A204.1 (cell line): Measurements from ENCODE around the gene ASCC3.
"Not testable (repeated sequence)": the region's sequence is repeated elsewhere in the genome, so short reads cannot be mapped to it uniquely, and the experiment has no call there.

Experiments
- FAIRE-seq: peaks from 2 replicates; lab custom pipeline; 2012; peaks lifted over from hg19 to GRCh38; lab: Jason Lieb, UNC

The ASCC3 gene

DNA sequence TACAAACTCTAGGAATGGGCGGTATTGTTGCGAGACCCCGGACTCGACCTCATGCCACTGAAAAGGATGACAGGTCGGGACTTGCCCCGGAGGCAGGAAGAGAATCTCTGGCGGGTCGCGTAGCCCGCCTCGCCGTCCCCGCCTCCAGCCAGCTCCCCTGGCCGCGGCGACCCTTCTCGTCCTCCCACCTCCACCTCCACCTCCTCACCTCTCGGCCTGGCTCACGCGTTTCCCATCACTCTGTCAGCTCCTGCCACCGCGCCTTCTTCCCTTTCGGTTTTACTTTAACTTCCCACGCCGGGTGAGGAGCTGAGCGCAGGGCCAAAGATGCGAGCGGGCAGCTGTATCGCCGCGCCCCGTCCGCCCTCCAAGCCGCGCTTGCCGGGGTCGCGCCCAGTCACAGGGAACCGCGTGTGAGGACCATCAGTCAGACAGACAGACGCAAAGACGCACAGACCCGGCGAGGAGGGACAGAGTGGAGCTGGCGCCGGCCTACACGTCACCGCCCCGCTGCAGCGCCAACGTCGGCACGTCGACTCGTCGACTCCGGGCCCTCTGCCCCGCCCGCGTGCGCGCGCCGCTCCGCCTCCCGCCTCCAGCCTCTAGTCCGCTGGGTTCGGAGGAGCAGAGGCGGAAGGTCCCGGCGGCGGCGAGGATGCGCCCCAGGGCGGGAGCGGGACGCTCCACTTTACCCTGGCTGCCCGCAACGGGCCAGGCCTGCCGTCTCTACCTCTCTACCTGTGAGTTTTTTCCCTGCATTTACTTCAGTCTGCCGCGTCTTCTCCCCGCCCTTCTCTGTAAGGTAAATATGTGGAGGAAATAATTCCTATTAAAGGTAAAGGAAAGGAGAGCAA is at the start of gene ASCC3:
Gene ASCC3, minus strand, starts transcription at position 477 of the 854 bp plus-strand sequence. CDS start 13,332 bp downstream, outside the sequence.
- FAIRE-seq, result no peak

GRCh38 chr6:100925749-100926148 is 44.6 kb upstream of the ASCC3 start:
- no peak for FAIRE-seq

DNA sequence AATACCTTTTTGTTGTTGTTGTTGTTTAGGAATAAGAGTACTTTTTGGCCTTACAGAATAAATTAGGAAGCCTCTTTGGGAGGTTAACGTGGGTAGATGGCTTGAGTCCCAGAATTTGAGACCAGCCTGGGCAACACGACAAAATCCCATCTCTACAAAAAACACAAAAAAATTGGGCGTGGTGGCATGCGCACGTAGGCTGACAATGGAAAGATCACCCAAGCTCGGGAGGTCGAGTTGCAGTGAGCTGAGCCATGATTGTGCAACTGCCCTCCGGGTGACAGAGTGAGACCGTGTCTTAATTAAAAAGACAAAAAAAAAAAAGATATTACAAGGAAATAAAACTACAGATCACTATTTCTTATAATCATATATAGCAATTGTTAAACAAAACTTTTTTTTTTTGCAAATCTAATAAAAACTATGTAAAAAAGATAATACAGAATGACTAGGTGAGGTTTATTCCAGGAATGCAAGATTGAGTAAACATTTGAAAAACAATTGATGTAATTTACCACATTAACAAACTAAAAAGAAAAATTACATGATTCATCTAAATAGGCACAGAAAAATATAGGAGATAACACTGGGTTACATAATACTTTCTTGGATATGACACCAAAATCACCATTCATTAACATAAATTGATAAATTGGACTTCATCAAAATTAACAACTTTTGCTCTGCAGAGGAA is 43.6 kb upstream of the ASCC3 start:
- FAIRE-seq, result no peak

- FAIRE-seq, result no peak
These were observed 42.5 kb upstream of the ASCC3 start for GRCh38 chr6:100923481-100924165.

DNA sequence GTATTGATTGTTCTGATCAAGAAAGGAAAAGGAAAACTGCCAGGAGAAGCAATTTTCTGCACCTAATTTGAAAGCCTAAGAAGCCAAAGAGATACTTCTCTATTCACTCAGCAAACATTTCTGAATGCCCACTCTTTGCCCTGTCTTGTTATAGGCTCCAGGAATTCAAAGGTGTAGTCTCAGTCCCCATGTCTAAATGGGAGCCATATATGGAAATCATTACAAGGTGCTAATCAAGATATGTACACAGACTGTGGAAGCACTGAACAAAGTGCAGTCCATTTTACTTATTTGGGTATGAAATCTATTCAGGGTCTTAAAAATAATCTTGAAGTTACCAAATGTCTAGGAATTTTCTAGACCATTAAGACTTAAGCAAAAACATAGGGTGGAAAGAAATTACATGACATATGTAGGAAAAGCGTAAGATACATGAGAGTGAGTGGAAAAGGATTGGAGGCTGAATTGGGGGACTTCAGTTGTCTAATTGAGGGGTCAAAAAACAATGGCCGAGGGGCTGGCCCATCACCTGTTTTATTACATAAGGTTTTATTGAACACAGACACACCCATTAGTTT is 39.0 kb upstream of the ASCC3 start:
- no peak for FAIRE-seq

DNA sequence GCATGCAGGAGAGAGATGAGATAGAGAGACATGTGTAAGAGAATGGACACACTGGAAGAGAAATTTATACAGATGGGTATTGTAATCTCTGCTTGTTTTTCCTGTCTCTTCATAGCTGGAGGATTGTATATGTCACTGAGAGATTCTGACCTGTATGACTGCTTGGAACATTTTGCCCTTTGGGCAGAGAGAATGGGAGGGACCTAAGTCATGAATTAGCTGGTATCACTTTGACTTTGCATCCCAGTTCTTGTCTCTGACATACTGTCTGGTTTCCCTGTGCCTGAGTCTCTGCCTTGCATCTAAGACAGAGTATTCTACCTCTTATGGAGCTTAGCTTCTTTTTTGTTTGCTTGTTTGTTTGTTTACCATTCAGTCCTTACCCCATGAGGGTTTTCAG is 37.0 kb upstream of the ASCC3 start:
- FAIRE-seq, result no peak

DNA sequence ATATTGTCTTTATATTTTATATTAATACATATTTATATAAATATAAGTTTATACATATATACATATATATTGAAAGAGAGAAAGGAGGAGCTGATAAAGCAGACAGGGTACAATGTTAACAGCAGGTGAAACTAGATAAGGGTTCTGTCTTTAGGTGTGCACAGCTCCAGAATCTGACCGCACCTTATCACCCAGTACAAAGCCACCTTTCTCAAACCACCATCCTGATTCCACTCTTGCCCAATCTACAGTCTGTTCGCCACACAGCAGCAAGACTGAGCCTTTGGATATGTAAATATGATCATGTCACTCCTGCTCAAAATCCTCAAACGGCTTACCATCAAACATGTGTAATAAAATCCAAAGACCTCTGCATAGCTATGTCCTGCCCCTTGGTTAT is 34.7 kb upstream of the ASCC3 start:
- no peak for FAIRE-seq

DNA sequence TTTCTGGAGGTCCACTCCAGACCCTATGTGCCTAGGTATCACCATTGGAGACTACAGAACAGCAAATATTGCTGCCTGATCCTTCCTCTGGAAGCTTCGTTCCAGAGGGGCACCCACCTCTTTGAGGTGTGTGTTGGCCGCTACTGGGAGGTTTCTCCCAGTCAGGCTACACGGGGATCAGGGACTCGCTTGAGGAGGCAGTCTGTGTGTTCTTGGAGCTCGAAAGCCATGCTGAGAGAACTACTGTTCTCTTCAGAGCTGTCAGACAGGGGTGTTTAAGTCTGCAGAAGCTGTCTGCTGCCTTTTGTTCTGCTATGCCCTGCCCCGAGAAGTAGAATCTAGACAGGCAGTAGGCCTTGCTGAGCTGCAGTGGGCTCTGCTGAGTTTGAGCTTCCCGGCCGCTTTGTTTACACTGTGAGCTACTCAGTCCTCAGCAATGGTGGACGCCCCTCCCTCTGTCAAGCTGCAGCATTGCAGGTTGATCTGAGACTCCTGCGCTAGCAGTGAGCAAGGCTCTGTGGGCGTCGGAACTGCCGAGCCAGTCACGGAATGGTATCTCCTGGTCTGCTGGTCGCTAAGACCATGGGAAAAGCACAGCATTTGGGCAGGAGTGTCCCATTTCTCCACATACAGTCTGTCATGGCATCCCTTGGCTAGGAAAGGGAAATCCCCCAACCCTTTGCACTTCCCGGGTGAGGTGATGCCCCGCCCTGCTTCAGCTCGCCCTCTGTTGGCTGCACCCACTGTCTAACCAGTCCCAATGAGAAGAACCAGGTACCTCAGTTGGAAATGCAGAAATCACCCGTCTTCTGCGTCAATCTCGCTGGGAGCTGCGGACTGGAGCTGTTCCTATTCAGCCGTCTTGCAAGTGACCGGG is 32.5 kb upstream of the ASCC3 start:
- no peak for FAIRE-seq

- no peak for FAIRE-seq
These were observed 25.2 kb upstream of the ASCC3 start for GRCh38 chr6:100906325-100906724.

DNA sequence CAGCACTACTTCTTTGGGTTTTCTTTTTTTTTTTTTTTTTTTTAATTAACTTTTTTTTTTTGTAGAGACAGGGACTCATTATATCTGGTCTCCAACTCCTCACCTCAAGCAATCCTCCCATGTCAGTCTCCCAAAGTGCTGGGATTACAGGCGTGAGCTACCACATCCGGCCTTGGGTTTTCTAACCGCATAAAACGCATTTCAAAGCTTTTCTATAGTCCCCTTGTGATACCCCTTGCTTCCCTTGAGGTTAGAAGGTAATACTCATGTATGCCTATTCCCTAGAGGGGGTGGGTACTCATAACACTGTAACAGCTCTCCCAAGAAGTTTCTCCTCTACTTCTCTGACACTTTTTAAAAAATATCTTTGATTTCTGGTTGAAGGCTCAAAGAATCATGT is 23.9 kb upstream of the ASCC3 start:
- no peak for FAIRE-seq

DNA sequence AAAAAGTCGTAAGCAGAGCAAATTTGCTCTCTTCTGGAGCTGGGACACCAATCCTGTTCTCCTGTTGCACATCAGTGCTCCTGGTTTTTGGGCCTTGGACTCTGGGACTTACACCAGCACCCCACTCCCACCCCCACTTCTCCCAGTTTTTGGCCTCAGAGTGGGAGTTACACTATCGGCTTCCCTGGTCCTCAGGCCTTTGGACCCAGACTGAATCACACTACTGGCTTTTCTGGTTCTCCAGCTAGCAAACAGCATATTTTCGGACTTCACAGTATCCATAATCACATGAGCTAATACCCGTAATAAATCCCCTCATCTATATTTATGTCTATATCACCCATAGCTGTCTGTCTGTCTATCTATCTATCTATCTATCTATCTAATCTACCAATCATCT is 23.2 kb upstream of the ASCC3 start:
- FAIRE-seq, result no peak

DNA sequence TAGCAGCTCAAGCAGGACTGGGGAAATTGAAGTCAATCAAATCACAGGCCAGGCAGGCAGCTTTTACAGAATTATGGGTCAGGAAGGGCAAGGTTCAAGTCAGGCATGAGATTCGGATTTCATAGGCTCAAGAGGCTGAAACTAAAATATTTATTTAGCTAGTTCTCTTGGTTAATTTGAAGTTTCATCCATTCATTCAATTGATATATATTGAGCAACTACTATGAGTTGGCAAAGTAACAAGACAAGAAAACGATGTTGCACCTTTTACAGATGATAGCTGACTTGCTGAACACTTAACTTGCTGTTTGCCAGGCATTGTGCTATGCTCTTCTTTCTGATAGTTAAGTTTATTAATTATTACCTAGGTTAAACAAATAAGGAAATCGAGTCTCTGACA is 20.5 kb upstream of the ASCC3 start:
- no peak for FAIRE-seq

GRCh38 chr6:100899202-100899601 is 18.1 kb upstream of the ASCC3 start:
- no peak for FAIRE-seq

- FAIRE-seq, result no peak
These were observed 16.5 kb upstream of the ASCC3 start for GRCh38 chr6:100897671-100898070.

DNA sequence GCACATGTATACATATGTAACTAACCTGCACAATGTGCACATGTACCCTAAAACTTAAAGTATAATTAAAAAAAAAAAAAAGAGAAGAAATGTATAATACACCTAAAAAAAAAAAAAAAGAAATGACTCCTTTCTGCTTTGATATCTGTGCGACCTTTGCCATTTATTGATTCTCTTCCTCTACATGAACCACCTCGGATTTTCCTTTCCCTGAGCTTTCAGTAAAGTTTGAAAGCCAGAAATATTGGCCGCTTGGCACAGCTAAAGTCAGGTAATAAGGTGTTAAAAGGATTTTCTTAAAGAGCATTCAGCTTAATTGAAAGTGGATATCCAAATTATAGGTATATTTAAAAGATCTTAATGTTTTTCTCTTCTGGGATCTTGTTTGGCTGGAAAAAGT is 12.6 kb upstream of the ASCC3 start:
- no peak for FAIRE-seq

DNA sequence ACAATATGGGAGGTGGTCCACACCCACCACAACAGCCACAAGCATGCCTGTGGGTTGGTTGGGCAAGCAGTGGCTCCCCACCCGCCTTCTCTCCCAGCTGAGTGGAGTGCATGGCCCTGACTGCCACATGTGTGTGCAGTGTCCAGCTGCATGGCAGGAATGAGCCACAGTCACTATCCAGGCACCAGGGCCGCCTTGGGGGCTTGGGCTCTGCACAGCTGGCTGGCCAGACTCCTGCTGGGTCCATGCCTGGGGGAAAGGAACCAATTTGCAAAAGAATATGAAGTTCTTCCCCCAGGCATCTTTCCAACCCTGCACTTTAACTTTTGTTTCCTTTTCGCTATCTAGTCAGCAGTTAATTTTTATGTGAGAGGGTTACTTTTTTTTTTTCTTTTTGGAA is 11.6 kb upstream of the ASCC3 start:
- FAIRE-seq, result no peak

DNA sequence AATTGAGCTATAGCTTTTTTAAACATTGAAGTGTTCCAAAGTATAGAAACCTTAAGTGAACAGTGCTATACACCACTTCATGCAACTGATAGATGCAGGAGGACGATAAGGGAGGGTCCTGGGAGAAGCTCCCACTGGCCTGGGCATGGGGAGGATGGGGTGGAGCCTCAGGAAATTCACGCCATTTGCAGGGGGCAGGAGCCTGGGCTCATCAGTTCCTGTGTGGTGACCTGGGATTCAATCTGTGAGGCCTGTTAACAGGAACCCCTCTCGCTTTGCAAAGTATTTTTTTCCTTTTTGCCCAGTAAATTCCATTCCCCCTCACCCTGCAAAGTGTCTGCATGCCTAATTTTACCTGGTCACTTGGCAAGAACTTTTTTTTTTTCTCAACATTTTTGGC is 11.0 kb upstream of the ASCC3 start:
- no peak for FAIRE-seq

DNA sequence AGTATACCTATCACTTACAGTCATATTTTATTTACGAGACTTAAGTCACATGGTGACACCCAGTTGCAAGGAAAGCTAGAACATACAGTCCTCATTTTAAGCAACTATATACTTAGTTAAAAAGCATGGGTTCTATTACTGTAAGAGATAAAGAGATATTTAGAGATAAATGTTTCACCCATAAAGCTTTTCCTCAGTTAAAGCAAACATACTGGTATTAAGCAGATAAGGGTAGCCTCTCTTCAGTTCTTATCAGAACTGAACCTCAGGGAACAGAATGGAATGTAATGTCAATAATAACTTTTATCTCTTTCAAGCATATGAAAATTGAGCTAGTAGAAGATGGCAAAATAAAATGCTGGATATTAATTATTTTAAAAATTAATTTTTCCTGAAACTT is 9.9 kb upstream of the ASCC3 start:
- no peak for FAIRE-seq

GRCh38 chr6:100890646-100891045 is 9.5 kb upstream of the ASCC3 start:
- FAIRE-seq, result not testable (repeated sequence)

DNA sequence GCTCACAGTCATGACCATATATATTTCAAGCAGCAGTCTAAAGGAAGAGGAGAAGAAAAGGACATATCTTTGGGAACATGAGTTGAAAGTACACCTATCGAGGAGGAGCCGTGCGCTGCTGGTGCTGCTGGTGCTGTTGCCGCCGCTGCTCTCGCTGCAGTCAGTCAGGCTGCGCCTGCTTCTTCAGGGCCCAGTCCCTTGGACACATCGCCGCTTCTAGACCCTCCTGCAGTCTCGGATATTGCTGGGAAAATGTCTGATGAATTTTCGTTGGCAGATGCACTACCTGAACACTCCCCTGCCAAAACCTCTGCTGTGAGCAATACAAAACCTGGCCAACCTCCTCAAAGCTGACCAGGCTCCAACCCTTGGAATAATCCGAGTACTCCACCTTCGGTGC is 8.2 kb upstream of the ASCC3 start:
- FAIRE-seq, result no peak

DNA sequence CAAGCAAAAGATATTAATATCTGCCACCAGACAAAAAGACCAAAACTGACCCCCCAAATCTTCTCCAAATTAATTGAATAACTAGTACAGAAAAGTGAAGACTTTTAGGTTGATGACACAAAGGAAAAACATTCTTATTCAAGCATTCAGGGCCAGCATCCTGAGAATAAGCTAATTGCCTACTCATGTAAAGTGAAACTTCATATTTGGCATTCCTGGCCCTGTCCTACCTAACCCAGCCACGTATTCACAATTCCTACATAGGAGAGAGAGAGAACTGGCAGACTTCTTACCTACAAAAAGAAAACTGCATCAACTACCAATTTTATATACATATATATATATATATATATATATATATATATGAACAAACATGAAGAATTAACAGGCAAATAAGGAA is 4.9 kb upstream of the ASCC3 start:
- no peak for FAIRE-seq

GRCh38 chr6:100883347-100883746 is 2.2 kb upstream of the ASCC3 start:
- no peak for FAIRE-seq
